WTC11 (cell line): ENCODE data around the gene CPNE1. TPM values are rescaled to one million over a fixed set of nuclear protein-coding genes. Genes with fewer than 3 reads are reported as not detected.

Experiments used
- ATAC-seq: fragments of 200-7000 bp; cut with Tn5 transposase; 2 replicates; pipeline ENCODE4 v1.10.0; 2021; ENCODE audit warnings: mild to moderate bottlenecking, moderate library complexity
- CTCF ChIA-PET: fragments of 300-600 bp; sonication (Branson Sonifier 250); formaldehyde crosslinking; loops from one replicate; lab custom pipeline; 2021; ENCODE audit warnings: antibody characterized with exemption; lab: Charles Lee
- POLR2A ChIA-PET: fragments of 350-600 bp; sonication (Branson Sonifier 250); formaldehyde crosslinking; loops from one replicate; lab custom pipeline; 2021; ENCODE audit warnings: antibody characterized with exemption; lab: Charles Lee
- DNase-seq: peaks from one replicate; pipeline ENCODE4 v3.0.0; 2021; ENCODE audit warnings: low spot score
- H3K27ac Mint-ChIP-seq: 2 replicates; pipeline ENCODE4 v1.8.0; 2021; ENCODE audit warnings: mixed read lengths
- H3K27me3 Mint-ChIP-seq: 2 replicates; pipeline ENCODE4 v1.8.0; 2021; ENCODE audit warnings: low read depth, mild to moderate bottlenecking, moderate library complexity, mixed read lengths
- H3K36me3 Mint-ChIP-seq: 2 replicates; pipeline ENCODE4 v1.8.0; 2021; ENCODE audit warnings: mixed read lengths
- H3K4me1 Mint-ChIP-seq: 2 replicates; pipeline ENCODE4 v1.8.0; 2022; ENCODE audit warnings: mixed read lengths
- H3K4me3 Mint-ChIP-seq: 2 replicates; pipeline ENCODE4 v1.8.0; 2021; ENCODE audit warnings: mild to moderate bottlenecking, moderate library complexity, mixed read lengths
- H3K9me3 Mint-ChIP-seq: 2 replicates; pipeline ENCODE4 v1.8.0; 2021; ENCODE audit warnings: mixed read lengths
- ATF1 ChIP-seq: sonication (generic); formaldehyde crosslinking; IDR thresholded peaks from 2 replicates; pipeline ENCODE4 v1.8.1; 2023; ENCODE audit warnings: mild to moderate bottlenecking, moderate library complexity, missing genetic modification reagents
- HMGA2 ChIP-seq: fragments of 250-450 bp; sonication (Bioruptor Pico); IDR thresholded peaks from 2 replicates; pipeline ENCODE4 v1.4.0; 2021; ENCODE audit warnings: mild to moderate bottlenecking, moderate library complexity
- JAZF1 ChIP-seq: fragments of 250-450 bp; sonication (Bioruptor Pico); IDR thresholded peaks from 2 replicates; pipeline ENCODE4 v1.9.0; 2021; ENCODE audit warnings: moderate library complexity, mild to moderate bottlenecking, inconsistent platforms
- MYBL2 ChIP-seq: sonication (generic); formaldehyde crosslinking; IDR thresholded peaks from 2 replicates; pipeline ENCODE4 v1.8.1; 2023; ENCODE audit warnings: mild to moderate bottlenecking, moderate library complexity, missing genetic modification reagents
- NFE2L1 ChIP-seq: sonication (generic); formaldehyde crosslinking; IDR thresholded peaks from 2 replicates; pipeline ENCODE4 v1.8.1; 2023; ENCODE audit warnings: missing genetic modification reagents
- NFYB ChIP-seq: sonication (generic); formaldehyde crosslinking; conservative IDR thresholded peaks from 2 replicates; pipeline ENCODE4 v1.8.0; 2022; ENCODE audit warnings: low read depth, missing genetic modification reagents
- PRRX2 ChIP-seq: fragments of 250-450 bp; sonication (Bioruptor Pico); IDR thresholded peaks from 2 replicates; pipeline ENCODE4 v1.8.0; 2021; ENCODE audit warnings: mild to moderate bottlenecking
- SMAD3 ChIP-seq: sonication (generic); formaldehyde crosslinking; IDR thresholded peaks from 2 replicates; pipeline ENCODE4 v1.8.0; 2022; ENCODE audit warnings: missing genetic modification reagents, mild to moderate bottlenecking, borderline replicate concordance
- ZNF232 ChIP-seq: sonication (generic); formaldehyde crosslinking; IDR thresholded peaks from 2 replicates; pipeline ENCODE4 v1.8.0; 2022; ENCODE audit warnings: mild to moderate bottlenecking, missing genetic modification reagents
- ZNF396 ChIP-seq: fragments of 250-450 bp; sonication (Bioruptor Pico); IDR thresholded peaks from 2 replicates; pipeline ENCODE4 v1.8.0; 2021; ENCODE audit warnings: mild to moderate bottlenecking, moderate library complexity, borderline replicate concordance
- total RNA-seq: library from RNA; stranded (reverse); gene quantifications from 3 replicates; pipeline ENCODE4 v1.2.3, GENCODE V29; 2021
- TF ChIP-seq, protein P1 (sequence below): sonication (generic); formaldehyde crosslinking; IDR thresholded peaks from 2 replicates; pipeline ENCODE4 v1.8.0; 2023; ENCODE audit warnings: mild to moderate bottlenecking, missing genetic modification reagents
- TF ChIP-seq, protein P2 (sequence below): sonication (generic); formaldehyde crosslinking; IDR thresholded peaks from 2 replicates; pipeline ENCODE4 v1.8.0; 2022; ENCODE audit warnings: mild to moderate bottlenecking, missing genetic modification reagents
- TF ChIP-seq, protein P3 (sequence below): fragments of 200-600 bp; IDR thresholded peaks from 2 replicates; pipeline ENCODE4 v1.8.0; 2022; ENCODE audit warnings: antibody characterized with exemption
- TF ChIP-seq, protein P4 (sequence below): sonication (generic); formaldehyde crosslinking; IDR thresholded peaks from 2 replicates; pipeline ENCODE4 v1.8.1; 2023; ENCODE audit warnings: mild to moderate bottlenecking, missing genetic modification reagents
- TF ChIP-seq, protein P5 (sequence below): sonication (generic); formaldehyde crosslinking; IDR thresholded peaks from 2 replicates; pipeline ENCODE4 v1.8.0; 2022; ENCODE audit warnings: mild to moderate bottlenecking, missing genetic modification reagents
- TF ChIP-seq, protein P6 (sequence below): sonication (generic); formaldehyde crosslinking; IDR thresholded peaks from 2 replicates; pipeline ENCODE4 v1.8.0; 2022; ENCODE audit warnings: missing genetic modification reagents
- TF ChIP-seq, protein P7 (sequence below): sonication (generic); formaldehyde crosslinking; conservative IDR thresholded peaks from 2 replicates; pipeline ENCODE4 v1.8.1; 2023; ENCODE audit warnings: mild to moderate bottlenecking, low read depth, missing genetic modification reagents, moderate library complexity
- TF ChIP-seq, protein P8 (sequence below): fragments of 250-450 bp; sonication (Bioruptor Pico); IDR thresholded peaks from 2 replicates; pipeline ENCODE4 v1.9.0; 2021; ENCODE audit warnings: mild to moderate bottlenecking

Gene CPNE1
- total RNA-seq, 1 experiment from 2014 or later, result 312 TPM

DNA sequence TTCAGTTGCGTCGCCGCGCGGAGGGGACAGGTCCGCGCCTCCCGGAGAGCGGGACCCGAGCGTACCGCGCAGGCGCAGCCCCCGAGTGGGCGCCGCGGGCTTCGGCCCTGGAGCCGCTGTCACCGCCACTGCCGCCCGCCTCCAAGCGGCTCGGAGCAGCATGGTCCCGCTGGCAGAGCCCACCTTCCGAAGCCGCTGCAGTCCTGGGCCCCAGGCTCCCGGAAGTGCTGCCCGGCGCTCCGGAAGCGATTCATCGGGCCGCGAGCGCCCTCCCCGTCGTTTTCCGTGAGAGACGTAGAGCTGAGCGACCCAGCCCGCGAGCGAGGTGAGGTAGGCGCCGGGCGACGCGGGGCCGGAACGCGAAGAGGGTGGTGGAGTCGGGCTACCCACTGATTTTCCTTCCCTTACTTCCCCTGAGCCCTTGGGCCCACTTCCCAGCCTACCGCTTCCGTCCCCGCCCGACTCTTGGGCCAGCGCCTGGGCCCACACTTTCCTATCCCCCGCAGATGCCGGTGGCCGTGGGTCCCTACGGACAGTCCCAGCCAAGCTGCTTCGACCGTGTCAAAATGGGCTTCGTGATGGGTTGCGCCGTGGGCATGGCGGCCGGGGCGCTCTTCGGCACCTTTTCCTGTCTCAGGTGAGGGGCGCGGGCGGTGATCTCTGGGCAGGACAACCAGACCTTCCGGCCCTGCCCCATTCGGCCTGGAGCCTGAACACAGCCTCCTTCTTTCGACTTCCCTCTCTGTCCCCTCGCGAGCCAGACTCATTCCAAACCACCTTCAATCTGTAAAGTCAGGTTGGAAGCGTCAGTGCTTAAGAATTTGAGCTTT lies 34.6 kb upstream of the CPNE1 start, which contains the start of the genes NFS1 and ROMO1 (continued):
- TF ChIP-seq, protein P1, sequence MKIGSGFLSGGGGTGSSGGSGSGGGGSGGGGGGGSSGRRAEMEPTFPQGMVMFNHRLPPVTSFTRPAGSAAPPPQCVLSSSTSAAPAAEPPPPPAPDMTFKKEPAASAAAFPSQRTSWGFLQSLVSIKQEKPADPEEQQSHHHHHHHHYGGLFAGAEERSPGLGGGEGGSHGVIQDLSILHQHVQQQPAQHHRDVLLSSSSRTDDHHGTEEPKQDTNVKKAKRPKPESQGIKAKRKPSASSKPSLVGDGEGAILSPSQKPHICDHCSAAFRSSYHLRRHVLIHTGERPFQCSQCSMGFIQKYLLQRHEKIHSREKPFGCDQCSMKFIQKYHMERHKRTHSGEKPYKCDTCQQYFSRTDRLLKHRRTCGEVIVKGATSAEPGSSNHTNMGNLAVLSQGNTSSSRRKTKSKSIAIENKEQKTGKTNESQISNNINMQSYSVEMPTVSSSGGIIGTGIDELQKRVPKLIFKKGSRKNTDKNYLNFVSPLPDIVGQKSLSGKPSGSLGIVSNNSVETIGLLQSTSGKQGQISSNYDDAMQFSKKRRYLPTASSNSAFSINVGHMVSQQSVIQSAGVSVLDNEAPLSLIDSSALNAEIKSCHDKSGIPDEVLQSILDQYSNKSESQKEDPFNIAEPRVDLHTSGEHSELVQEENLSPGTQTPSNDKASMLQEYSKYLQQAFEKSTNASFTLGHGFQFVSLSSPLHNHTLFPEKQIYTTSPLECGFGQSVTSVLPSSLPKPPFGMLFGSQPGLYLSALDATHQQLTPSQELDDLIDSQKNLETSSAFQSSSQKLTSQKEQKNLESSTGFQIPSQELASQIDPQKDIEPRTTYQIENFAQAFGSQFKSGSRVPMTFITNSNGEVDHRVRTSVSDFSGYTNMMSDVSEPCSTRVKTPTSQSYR (CRISPR knock-in tag), result no peak
- TF ChIP-seq PRRX2 (CRISPR knock-in tag) (no peak), JAZF1 (no peak), HMGA2 (no peak), ATF1 (CRISPR knock-in tag) (no peak), NFYB (CRISPR knock-in tag) (no peak), NFE2L1 (peak; percentile 74; the same call in 1 of the 2 replicates), ZNF232 (peak; percentile 78; the same call in 1 of the 2 replicates)
- TF ChIP-seq, protein P2, sequence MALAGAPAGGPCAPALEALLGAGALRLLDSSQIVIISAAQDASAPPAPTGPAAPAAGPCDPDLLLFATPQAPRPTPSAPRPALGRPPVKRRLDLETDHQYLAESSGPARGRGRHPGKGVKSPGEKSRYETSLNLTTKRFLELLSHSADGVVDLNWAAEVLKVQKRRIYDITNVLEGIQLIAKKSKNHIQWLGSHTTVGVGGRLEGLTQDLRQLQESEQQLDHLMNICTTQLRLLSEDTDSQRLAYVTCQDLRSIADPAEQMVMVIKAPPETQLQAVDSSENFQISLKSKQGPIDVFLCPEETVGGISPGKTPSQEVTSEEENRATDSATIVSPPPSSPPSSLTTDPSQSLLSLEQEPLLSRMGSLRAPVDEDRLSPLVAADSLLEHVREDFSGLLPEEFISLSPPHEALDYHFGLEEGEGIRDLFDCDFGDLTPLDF, result no peak
- TF ChIP-seq, protein P3, sequence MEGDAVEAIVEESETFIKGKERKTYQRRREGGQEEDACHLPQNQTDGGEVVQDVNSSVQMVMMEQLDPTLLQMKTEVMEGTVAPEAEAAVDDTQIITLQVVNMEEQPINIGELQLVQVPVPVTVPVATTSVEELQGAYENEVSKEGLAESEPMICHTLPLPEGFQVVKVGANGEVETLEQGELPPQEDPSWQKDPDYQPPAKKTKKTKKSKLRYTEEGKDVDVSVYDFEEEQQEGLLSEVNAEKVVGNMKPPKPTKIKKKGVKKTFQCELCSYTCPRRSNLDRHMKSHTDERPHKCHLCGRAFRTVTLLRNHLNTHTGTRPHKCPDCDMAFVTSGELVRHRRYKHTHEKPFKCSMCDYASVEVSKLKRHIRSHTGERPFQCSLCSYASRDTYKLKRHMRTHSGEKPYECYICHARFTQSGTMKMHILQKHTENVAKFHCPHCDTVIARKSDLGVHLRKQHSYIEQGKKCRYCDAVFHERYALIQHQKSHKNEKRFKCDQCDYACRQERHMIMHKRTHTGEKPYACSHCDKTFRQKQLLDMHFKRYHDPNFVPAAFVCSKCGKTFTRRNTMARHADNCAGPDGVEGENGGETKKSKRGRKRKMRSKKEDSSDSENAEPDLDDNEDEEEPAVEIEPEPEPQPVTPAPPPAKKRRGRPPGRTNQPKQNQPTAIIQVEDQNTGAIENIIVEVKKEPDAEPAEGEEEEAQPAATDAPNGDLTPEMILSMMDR, result no peak
- TF ChIP-seq, protein P4, sequence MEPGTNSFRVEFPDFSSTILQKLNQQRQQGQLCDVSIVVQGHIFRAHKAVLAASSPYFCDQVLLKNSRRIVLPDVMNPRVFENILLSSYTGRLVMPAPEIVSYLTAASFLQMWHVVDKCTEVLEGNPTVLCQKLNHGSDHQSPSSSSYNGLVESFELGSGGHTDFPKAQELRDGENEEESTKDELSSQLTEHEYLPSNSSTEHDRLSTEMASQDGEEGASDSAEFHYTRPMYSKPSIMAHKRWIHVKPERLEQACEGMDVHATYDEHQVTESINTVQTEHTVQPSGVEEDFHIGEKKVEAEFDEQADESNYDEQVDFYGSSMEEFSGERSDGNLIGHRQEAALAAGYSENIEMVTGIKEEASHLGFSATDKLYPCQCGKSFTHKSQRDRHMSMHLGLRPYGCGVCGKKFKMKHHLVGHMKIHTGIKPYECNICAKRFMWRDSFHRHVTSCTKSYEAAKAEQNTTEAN, result peak; percentile 64; the same call in 1 of the 2 replicates
- TF ChIP-seq, protein P5, sequence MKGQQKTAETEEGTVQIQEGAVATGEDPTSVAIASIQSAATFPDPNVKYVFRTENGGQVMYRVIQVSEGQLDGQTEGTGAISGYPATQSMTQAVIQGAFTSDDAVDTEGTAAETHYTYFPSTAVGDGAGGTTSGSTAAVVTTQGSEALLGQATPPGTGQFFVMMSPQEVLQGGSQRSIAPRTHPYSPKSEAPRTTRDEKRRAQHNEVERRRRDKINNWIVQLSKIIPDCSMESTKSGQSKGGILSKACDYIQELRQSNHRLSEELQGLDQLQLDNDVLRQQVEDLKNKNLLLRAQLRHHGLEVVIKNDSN, result no peak

DNA sequence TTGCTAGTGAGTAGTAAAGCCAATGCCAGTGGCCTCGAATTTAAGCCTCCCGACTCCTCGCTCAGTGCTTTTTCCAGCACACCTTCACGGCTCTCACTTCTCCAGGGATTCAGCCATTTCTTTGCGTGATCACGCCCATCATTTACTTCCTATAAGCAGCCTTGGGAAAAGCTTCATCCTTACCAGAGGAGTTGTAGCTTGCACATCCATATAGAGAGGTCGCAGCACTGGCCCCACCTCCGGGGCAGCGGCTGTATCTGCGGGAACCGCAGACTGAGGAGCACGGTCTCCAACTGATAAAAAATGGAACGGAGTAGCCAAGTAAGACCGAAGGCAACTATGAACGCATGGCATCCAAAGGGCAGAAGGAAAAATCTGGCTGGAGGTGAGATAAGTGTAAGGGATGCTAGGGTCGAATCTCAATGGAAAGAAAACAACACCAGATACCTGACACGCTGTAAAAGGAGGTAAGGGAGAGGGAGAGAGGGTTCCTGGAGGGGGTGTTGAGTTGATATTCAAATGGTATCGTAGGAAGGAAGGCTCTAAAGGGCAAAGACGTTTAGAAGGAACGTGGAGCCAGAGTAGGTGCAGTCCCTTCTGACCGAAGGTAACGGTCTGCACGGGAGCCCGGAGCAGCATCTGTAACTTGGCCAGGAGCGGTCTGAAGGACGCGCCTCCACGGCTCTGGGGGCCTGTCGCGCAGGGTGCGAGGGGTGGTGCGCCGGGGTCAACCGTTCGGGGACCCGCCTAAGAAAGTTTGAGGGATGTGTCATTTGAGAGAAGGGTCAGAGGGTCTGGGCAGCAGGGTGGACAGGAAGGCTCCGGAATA lies 33.8 kb upstream of the CPNE1 start:
- no peak for DNase-seq
- TF ChIP-seq MYBL2 (0 out of 2 replicates have a peak, but pooled peaks have one; percentile 11), ATF1 (CRISPR knock-in tag) (no peak), ZNF396 (CRISPR knock-in tag) (no peak), SMAD3 (0 out of 2 replicates have a peak, but pooled peaks have one; percentile 5)
- TF ChIP-seq, protein P6, sequence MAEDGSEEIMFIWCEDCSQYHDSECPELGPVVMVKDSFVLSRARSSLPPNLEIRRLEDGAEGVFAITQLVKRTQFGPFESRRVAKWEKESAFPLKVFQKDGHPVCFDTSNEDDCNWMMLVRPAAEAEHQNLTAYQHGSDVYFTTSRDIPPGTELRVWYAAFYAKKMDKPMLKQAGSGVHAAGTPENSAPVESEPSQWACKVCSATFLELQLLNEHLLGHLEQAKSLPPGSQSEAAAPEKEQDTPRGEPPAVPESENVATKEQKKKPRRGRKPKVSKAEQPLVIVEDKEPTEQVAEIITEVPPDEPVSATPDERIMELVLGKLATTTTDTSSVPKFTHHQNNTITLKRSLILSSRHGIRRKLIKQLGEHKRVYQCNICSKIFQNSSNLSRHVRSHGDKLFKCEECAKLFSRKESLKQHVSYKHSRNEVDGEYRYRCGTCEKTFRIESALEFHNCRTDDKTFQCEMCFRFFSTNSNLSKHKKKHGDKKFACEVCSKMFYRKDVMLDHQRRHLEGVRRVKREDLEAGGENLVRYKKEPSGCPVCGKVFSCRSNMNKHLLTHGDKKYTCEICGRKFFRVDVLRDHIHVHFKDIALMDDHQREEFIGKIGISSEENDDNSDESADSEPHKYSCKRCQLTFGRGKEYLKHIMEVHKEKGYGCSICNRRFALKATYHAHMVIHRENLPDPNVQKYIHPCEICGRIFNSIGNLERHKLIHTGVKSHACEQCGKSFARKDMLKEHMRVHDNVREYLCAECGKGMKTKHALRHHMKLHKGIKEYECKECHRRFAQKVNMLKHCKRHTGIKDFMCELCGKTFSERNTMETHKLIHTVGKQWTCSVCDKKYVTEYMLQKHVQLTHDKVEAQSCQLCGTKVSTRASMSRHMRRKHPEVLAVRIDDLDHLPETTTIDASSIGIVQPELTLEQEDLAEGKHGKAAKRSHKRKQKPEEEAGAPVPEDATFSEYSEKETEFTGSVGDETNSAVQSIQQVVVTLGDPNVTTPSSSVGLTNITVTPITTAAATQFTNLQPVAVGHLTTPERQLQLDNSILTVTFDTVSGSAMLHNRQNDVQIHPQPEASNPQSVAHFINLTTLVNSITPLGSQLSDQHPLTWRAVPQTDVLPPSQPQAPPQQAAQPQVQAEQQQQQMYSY, result no peak
- TF ChIP-seq, protein P7, sequence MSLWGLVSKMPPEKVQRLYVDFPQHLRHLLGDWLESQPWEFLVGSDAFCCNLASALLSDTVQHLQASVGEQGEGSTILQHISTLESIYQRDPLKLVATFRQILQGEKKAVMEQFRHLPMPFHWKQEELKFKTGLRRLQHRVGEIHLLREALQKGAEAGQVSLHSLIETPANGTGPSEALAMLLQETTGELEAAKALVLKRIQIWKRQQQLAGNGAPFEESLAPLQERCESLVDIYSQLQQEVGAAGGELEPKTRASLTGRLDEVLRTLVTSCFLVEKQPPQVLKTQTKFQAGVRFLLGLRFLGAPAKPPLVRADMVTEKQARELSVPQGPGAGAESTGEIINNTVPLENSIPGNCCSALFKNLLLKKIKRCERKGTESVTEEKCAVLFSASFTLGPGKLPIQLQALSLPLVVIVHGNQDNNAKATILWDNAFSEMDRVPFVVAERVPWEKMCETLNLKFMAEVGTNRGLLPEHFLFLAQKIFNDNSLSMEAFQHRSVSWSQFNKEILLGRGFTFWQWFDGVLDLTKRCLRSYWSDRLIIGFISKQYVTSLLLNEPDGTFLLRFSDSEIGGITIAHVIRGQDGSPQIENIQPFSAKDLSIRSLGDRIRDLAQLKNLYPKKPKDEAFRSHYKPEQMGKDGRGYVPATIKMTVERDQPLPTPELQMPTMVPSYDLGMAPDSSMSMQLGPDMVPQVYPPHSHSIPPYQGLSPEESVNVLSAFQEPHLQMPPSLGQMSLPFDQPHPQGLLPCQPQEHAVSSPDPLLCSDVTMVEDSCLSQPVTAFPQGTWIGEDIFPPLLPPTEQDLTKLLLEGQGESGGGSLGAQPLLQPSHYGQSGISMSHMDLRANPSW, result no peak
- TF ChIP-seq, protein P8, sequence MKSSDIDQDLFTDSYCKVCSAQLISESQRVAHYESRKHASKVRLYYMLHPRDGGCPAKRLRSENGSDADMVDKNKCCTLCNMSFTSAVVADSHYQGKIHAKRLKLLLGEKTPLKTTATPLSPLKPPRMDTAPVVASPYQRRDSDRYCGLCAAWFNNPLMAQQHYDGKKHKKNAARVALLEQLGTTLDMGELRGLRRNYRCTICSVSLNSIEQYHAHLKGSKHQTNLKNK (CRISPR knock-in tag), result no peak

More for the DNA sequence above, 33.8 kb upstream of the CPNE1 start:
- POLR2A ChIA-PET, result interaction anchor here (0.9 to 1.7 kb wide), 5 partner anchors 44 to 256 kb away, joined by 3 to 6 read pairs (median 3); partner anchors contain the start of genes ERGIC3, RBM39, SCAND1 and SPAG4
- Mint-ChIP-seq H3K27me3 (no peaks in the 10 kb centered on the region), H3K4me1 (peaks cover 19% of the 10 kb centered on the region), H3K27ac (peak overlapping the region; percentile 76), H3K36me3 (peaks cover 18% of the 10 kb centered on the region), H3K9me3 (no peaks in the 10 kb centered on the region), H3K4me3 (peak overlapping the region; percentile 93)
- ATAC-seq, result peak; percentile 16
- CTCF ChIA-PET, result interaction anchor here (1.5 kb wide), 1 partner anchor 130 kb away, joined by 3 read pairs; no protein-coding TSS in a partner anchor
